Activated CD4-positive, alpha-beta T cell treated with anti-CD3 and anti-CD28 coated beads, Interleukin-2, amount 50 U/mL, for 24 hours (primary cell): ENCODE data around the gene SPTBN1.

Experiments used
- DNase-seq, 2 donors: peaks; one replicate each; pipeline ENCODE4 v3.0.0-alpha.2; 2020; ENCODE audit warnings: low read depth in 1 of 2, low spot score in 1 of 2

The SPTBN1 gene

GRCh38 chr2:54455563-54456361 lies at the start of gene SPTBN1:
SPTBN1 (plus strand) TSS chr2:54456327; CDS start chr2:54526419, 70,092 bp downstream.
- no peak for DNase-seq

GRCh38 chr2:54407693-54408092 lies 48.4 kb upstream of the SPTBN1 start:
- no peak for DNase-seq

- DNase-seq, result no peak
These were observed 47.8 kb upstream of the SPTBN1 start for GRCh38 chr2:54408288-54408687.

DNA sequence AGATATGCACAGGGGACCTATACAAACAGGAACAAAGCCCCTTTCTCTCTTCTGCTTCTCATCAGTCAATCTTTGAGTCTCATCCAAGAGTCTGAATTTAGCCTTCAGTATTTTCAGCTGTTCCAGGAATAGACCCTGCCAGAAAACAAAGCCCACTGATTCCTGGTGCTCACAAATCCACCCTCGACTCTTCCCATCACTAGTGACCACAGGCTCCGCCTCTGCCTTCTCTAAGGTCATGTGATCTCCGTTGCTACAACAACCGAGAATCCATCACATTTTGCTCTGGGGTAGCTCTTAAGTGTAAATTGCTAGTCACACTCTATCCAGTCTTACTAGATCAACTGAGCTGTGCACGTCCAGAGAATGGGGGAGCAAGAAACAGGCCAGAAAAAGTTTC lies 46.4 kb upstream of the SPTBN1 start:
- no peak for DNase-seq

DNA sequence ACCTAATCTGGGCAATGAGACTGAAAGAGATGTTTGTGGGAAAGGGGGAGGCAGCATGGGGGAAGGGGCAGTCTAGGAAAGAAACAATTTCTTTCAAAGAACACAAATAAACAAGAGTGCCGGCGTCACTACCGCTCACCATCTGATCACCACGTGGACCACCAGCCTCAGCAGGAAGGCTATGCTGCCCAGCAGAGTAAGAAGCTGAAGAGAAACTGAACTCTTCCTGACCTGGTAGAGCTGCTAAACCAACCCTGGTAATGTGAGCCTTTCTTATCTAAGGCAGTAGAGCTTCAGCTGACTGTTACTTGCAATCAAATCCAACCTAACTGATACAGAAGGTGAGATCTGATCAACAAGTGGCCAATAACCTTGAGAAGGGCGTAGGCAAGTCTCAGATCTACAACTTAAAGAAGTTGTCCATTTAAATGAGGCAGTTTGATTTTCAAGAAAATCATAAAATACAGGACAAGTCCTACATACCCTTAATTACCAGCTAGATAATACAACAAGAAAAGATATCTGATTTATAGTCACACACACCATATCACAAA lies 44.2 kb upstream of the SPTBN1 start:
- no peak for DNase-seq

DNA sequence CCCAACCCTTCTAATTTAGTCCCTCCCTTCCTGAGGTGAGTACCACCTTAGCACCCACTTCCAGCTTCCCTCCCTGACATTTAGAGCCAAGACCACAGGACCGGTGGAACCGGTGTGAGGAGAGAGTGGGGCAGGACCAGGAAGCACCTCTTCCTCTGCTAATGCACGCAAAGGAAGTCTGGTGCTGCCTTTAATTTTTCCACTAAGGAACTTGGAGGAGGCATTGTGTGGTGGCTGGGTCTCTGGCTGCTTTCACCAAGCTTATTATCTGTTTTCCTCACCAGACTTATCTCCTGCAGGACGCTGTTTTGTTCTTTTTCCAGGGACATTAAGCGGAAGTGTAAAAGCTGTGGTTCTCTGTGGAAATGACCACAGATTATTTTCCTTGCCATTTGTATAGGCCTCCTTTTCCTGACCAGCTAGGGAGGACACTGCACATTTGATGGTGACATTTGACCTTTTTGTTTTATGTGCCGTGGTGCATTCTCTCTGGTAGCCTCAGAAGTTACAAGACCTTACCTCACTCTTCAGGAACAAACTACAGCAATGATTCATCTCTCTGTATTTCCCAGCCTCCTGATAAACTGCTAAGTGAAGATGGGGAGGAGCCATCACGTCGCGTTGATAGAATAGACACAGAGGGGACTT lies 39.8 kb upstream of the SPTBN1 start:
- DNase-seq, result no peak

GRCh38 chr2:54416938-54417337 lies 39.2 kb upstream of the SPTBN1 start:
- DNase-seq, result no peak

- no peak for DNase-seq
These were observed 38.5 kb upstream of the SPTBN1 start for GRCh38 chr2:54417577-54417976.

- no peak for DNase-seq
These were observed 36.7 kb upstream of the SPTBN1 start for GRCh38 chr2:54419388-54419787.

DNA sequence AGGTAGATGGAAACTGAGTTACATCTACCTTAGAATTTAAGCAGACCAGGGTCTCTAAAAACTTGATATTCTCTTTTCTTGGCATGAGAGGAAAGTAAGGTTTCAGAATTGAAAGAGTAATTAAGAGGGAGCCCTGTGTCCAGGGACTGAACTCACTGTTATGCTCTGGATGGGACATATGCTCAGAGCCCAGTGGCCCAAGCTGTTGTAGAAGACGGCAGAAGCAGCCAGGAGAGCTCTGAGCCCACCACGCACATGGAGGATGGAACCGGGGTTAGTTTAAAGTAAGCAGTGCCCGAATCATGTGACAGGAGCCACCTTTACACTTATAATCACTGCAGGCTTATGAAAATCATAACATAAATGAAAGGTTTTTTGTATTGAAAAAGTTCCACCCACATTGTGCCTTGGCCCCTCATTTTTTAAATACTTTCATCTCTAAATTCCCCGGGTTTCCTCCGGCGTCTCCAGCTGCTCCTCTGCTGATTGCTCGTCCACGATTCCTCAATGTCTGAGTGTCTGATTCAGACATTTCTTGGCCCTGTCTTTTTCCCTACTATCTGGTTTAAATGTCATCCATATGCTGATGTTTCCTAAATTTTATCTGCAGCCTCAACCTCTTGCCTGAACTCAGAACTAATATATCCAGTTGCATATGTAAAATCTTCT lies 36.1 kb upstream of the SPTBN1 start:
- DNase-seq, result no peak

GRCh38 chr2:54420524-54421172 lies 35.5 kb upstream of the SPTBN1 start:
- no peak for DNase-seq

DNA sequence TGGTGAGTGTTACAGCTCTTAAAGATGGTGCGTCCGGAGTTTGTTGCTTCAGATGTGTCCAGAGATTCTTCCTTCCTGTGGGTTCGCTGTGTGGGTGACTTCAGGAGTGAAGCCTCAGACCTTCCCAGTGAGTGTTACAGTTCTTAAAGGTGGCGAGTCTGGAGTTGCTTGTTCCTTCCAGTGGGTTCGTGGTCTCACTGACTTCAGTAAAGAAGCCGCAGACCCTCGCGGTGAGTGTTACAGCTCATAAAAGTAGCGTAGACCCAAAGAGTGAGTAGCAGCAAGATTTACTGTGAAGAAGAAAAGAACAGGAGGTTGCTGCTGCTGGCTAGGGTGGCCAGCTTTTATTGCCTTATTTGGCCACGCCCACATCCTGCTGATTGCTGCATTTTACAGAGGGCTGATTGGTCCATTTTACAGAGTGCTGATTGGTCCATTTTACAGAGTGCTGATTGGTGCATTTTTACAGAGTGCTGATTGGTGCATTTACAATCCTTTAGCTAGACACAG lies 34.0 kb upstream of the SPTBN1 start:
- DNase-seq, result no peak

DNA sequence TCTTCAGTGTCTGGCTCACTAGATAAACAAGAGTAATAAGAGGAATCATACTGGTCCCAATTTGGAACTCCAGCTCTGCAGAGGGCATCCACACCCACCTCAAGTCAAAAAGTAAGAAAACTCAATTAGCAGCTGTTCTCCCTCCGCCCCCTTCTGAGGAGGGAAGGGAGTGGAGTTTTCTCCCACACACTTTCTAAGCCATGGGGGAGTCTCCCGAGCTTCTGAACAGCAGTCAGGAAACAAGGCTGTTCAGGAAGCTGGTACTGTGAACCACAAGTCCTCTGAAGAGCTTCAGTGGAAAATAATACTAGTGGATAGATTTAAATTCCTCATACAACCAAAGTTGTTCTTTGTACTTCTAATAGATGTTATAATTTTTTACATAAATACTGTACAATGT lies 32.9 kb upstream of the SPTBN1 start:
- no peak for DNase-seq

- DNase-seq, result no peak
These were observed 31.5 kb upstream of the SPTBN1 start for GRCh38 chr2:54424555-54425163.

- DNase-seq, result no peak
These were observed 27.9 kb upstream of the SPTBN1 start for GRCh38 chr2:54428108-54428831.

DNA sequence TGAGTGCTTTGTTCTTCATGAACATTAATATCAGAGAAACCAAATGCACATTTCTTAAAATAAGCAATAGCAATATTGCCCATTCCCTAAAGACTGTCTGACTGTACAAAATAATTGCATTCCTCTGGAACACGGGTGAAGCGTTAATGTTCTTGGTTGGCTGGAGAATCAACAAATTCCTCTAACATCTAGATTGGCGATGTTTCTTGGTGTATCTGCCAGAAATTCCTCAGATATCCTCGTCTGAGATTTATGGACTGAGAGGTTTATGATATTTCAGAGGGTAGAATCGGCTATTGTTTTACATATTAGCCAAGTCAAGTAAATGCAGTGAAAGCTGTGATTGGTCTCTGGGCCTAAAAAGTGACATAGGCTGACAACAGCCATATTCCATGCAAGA lies 27.1 kb upstream of the SPTBN1 start:
- no peak for DNase-seq

GRCh38 chr2:54429811-54430551 lies 26.1 kb upstream of the SPTBN1 start:
- no peak for DNase-seq

GRCh38 chr2:54430649-54431048 lies 25.5 kb upstream of the SPTBN1 start:
- DNase-seq, result no peak

DNA sequence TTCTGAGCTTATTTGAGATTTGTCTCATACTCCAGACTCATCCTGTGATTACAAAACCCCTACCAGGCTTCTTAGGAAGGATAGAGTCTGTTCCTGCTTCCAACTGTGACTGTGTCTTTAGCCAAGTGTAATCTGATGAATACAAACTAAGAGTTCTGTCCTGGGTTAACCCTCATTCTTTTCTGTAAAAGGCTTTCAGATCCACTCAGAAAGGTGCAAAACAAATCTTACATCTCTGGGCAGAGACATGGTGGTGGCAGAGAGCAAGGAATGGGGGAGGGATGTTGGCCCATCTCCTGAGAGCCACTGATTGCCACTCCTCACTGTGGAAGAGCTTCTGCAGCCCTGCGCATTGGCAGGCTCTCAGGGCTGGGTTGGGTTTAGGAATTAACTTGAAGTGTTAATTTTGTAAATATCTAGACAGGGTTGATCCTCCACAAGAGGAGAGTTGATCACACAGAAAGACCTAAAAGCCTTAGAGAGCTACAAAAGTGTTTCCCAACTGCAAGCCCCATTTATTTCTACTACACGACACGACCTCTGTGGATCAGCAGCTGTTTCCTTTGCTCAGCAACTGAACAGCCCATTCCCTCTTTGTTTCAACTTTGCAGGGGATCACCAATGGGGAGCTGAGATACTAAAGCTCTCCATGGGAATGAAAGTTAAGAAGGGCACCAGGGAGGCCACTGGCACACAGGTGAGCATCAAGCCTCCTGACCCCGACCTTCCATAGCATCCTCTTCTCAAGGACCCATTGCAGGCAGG lies 23.7 kb upstream of the SPTBN1 start:
- no peak for DNase-seq
